H1 (cell line): ENCODE data around the gene MRS2. TPM values are rescaled to one million over a fixed set of nuclear protein-coding genes. Genes with fewer than 3 reads are reported as not detected.
"Not testable (repeated sequence)": the region's sequence is repeated elsewhere in the genome, so short reads cannot be mapped to it uniquely, and the experiment has no call there.

ENCODE experiments used
- CTCF ChIA-PET: fragments of 300-600 bp; sonication (Branson Sonifier 250); formaldehyde crosslinking; loops from one replicate; lab custom pipeline; 2021; ENCODE audit not compliant: partially characterized antibody; lab: Charles Lee
- POLR2A ChIA-PET: fragments of 300-600 bp; sonication (Branson Sonifier 250); formaldehyde crosslinking; loops from one replicate; lab custom pipeline; 2021; ENCODE audit warnings: inconsistent platforms; ENCODE audit not compliant: partially characterized antibody; lab: Charles Lee
- DNase-seq, 2 experiments: peaks; one replicate each; pipeline versions ENCODE4 v3.0.0 to v3.0.0-alpha.2; 2010 to 2022; ENCODE audit warnings: low spot score in 2 of 2, low read depth in 1 of 2, mixed read lengths in 1 of 2
- FAIRE-seq: peaks from 2 replicates; lab custom pipeline; 2011; peaks lifted over from hg19 to GRCh38; lab: Jason Lieb, UNC
- H2AFZ ChIP-seq: 2 replicates; pipeline ENCODE4 v1.8.1; 2012; ENCODE audit warnings: low read length, inconsistent platforms
- H2AK5ac ChIP-seq: 2 replicates; pipeline ENCODE4 v1.6.1; 2013; ENCODE audit warnings: low read depth, low read length
- H2BK120ac ChIP-seq: replicated peaks from 2 replicates; pipeline ENCODE3; 2013; ENCODE audit warnings: low read depth, low read length, inconsistent platforms
- H2BK12ac ChIP-seq: 2 replicates; pipeline ENCODE4 v1.6.1; 2013; ENCODE audit warnings: low read depth, low read length
- H2BK15ac ChIP-seq: 2 replicates; pipeline ENCODE4 v1.6.1; 2013; ENCODE audit warnings: low read length
- H2BK20ac ChIP-seq: 2 replicates; pipeline ENCODE4 v1.6.1; 2013; ENCODE audit warnings: low read length
- H2BK5ac ChIP-seq: 2 replicates; pipeline ENCODE4 v1.6.1; 2013; ENCODE audit warnings: low read depth, low read length
- H3K14ac ChIP-seq: 2 replicates; pipeline ENCODE4 v1.6.1; 2013; ENCODE audit warnings: inconsistent platforms; ENCODE audit not compliant: insufficient read length
- H3K18ac ChIP-seq: 2 replicates; pipeline ENCODE4 v1.6.1; 2013; ENCODE audit warnings: low read length; ENCODE audit errors: extremely low read depth
- H3K23ac ChIP-seq: 2 replicates; pipeline ENCODE4 v1.6.1; 2013; ENCODE audit warnings: inconsistent platforms; ENCODE audit not compliant: insufficient read length
- H3K23me2 ChIP-seq: 2 replicates; pipeline ENCODE4 v1.6.1; 2013; ENCODE audit warnings: low read depth, low read length
- H3K27ac ChIP-seq: 2 replicates; pipeline ENCODE4 v1.6.1; 2011; ENCODE audit warnings: low read depth, low read length, inconsistent platforms
- H3K27me3 ChIP-seq, 4 experiments: replicated peaks in 1 of 4; 1 replicate in 1 of 4; 2 replicates in 3 of 4; pipeline versions ENCODE4 v1.6.1 to v1.8.1; 2011 to 2013; ENCODE audit warnings: low read length in 3 of 4, mild to moderate bottlenecking in 3 of 4, inconsistent platforms in 2 of 4, mixed read lengths in 2 of 4, moderate library complexity in 1 of 4; ENCODE audit not compliant: control insufficient read depth in 3 of 4, insufficient read depth in 3 of 4; ENCODE audit errors: extremely low read depth in 1 of 4
- H3K36me3 ChIP-seq, 4 experiments: 2 replicates each; pipeline versions ENCODE4 v1.6.1 to v1.8.1; 2011 to 2013; ENCODE audit warnings: mild to moderate bottlenecking in 4 of 4, low read length in 3 of 4, moderate library complexity in 2 of 4, control low read depth in 1 of 4, inconsistent platforms in 1 of 4; ENCODE audit not compliant: insufficient read depth in 4 of 4, control insufficient read depth in 2 of 4
- H3K4ac ChIP-seq: replicated peaks from 2 replicates; pipeline ENCODE3; 2013; ENCODE audit warnings: low read length, low read depth, mixed read lengths, inconsistent platforms; ENCODE audit not compliant: insufficient read length
- H3K4me1 ChIP-seq, 4 experiments: replicated peaks in 1 of 4; 1 replicate in 1 of 4; 2 replicates in 3 of 4; pipeline versions ENCODE4 v1.6.1 to v1.8.1; 2011 to 2013; ENCODE audit warnings: low read length in 3 of 4, inconsistent platforms in 2 of 4, mixed read lengths in 1 of 4; ENCODE audit not compliant: insufficient read depth in 4 of 4, control insufficient read depth in 3 of 4
- H3K4me2 ChIP-seq, 2 experiments: 2 replicates each; pipeline versions ENCODE4 v1.6.1 to v1.8.1; 2011 to 2013; ENCODE audit warnings: low read depth in 2 of 2, low read length in 2 of 2, control low read depth in 1 of 2, inconsistent platforms in 1 of 2, mild to moderate bottlenecking in 1 of 2; ENCODE audit not compliant: insufficient read depth in 1 of 2
- H3K4me3 ChIP-seq, 4 experiments: fragments of 200-600, 300-600 bp in 1 of 4; sonication (generic), shearing (Covaris generic), sonication (Bioruptor Twin) in 1 of 4; 2 replicates each; pipeline versions ENCODE4 v1.5.1 to v1.8.1; 2011 to 2016; ENCODE audit warnings: low read length in 4 of 4, low read depth in 3 of 4, control low read depth in 2 of 4, inconsistent platforms in 2 of 4, mild to moderate bottlenecking in 2 of 4, mixed read lengths in 1 of 4, moderate library complexity in 1 of 4; ENCODE audit not compliant: insufficient read depth in 2 of 4; ENCODE audit errors: extremely low read depth in 1 of 4
- H3K56ac ChIP-seq: replicated peaks from 2 replicates; pipeline ENCODE3; 2013; ENCODE audit warnings: low read depth, mild to moderate bottlenecking, mixed read lengths, low read length, inconsistent platforms; ENCODE audit not compliant: insufficient read length
- H3K79me1 ChIP-seq: 2 replicates; pipeline ENCODE4 v1.6.1; 2013; ENCODE audit warnings: low read depth, low read length, control low read depth
- H3K79me2 ChIP-seq, 2 experiments: 2 replicates each; pipeline versions ENCODE4 v1.6.1 to v1.8.1; 2012 to 2013; ENCODE audit warnings: low read length in 2 of 2, mild to moderate bottlenecking in 2 of 2, inconsistent platforms in 1 of 2; ENCODE audit not compliant: insufficient read depth in 2 of 2, control insufficient read depth in 1 of 2
- H3K9ac ChIP-seq, 4 experiments: replicated peaks in 1 of 4; 1 replicate in 1 of 4; 2 replicates in 3 of 4; pipeline versions ENCODE4 v1.6.1 to v1.8.1; 2011 to 2013; ENCODE audit warnings: low read depth in 3 of 4, low read length in 3 of 4, control low read depth in 2 of 4, mild to moderate bottlenecking in 2 of 4, moderate library complexity in 2 of 4, inconsistent platforms in 1 of 4; ENCODE audit errors: extremely low read depth in 1 of 4
- H3K9me3 ChIP-seq, 2 experiments: 2 replicates each; pipeline versions ENCODE4 v1.6.1 to v1.8.1; 2012 to 2013; ENCODE audit warnings: mild to moderate bottlenecking in 2 of 2, moderate library complexity in 2 of 2, control low read depth in 1 of 2, inconsistent platforms in 1 of 2, low read depth in 1 of 2, low read length in 1 of 2, mixed read lengths in 1 of 2; ENCODE audit not compliant: insufficient read depth in 2 of 2
- H4K20me1 ChIP-seq, 2 experiments: replicated peaks in 1 of 2; 2 replicates each; pipeline versions ENCODE3 to v1.8.1; 2011 to 2013; ENCODE audit warnings: inconsistent platforms in 2 of 2, low read length in 2 of 2, mild to moderate bottlenecking in 1 of 2; ENCODE audit not compliant: insufficient read depth in 2 of 2, control insufficient read depth in 1 of 2
- H4K5ac ChIP-seq: 2 replicates; pipeline ENCODE4 v1.6.1; 2013; ENCODE audit warnings: low read length, low read depth, mixed read lengths, inconsistent platforms; ENCODE audit not compliant: insufficient read length
- H4K8ac ChIP-seq: 2 replicates; pipeline ENCODE4 v1.8.0; 2013; ENCODE audit warnings: mild to moderate bottlenecking, moderate library complexity, low read length, inconsistent platforms; ENCODE audit not compliant: insufficient read depth; ENCODE audit errors: extremely low read depth
- H4K91ac ChIP-seq: replicated peaks from 2 replicates; pipeline ENCODE3; 2013; ENCODE audit warnings: low read length, mixed read lengths, inconsistent platforms; ENCODE audit not compliant: insufficient read length
- WGBS, 2 experiments: shearing (Covaris generic) in 1 of 2; methylation state at CpG; one replicate each; pipeline versions ENCODE4 v1.1.6 to v1.1.7; 2013 to 2015; ENCODE audit warnings: low lambda C conversion rate in 2 of 2, mixed read lengths in 2 of 2, inconsistent platforms in 1 of 2, low coverage in 1 of 2, missing lambda C conversion rate in 1 of 2; ENCODE audit not compliant: insufficient replicate concordance in 2 of 2, insufficient coverage in 1 of 2, insufficient read length in 1 of 2; ENCODE audit errors: extremely low coverage in 1 of 2, missing lambda C conversion rate in 1 of 2; 5-methylcytosine and 5-hydroxymethylcytosine counted together
- polyA plus RNA-seq, 7 experiments: library from polyadenylated mRNA; depleted of rRNA in 3 of 7; stranded (reverse) in 5 of 7; unstranded in 2 of 7; fragments of >200 nt in 5 of 7; fragments of 200-250 nt in 2 of 7; gene quantifications; 1 replicate in 5 of 7; 2 replicates in 1 of 7; 4 replicates in 1 of 7; pipeline versions ENCODE4 v1.2.1 to v1.2.3, GENCODE V29; 2011 to 2013; ENCODE audit warnings: missing spikeins in 2 of 7, mixed read lengths in 2 of 7
- total RNA-seq: library from RNA; stranded (reverse); fragmentation: NEBNext Ultra II Directional; extraction: Animal tissue kit (Norgen Biotek cat#: 25700); gene quantifications from 2 replicates; pipeline ENCODE4 v1.2.1, GENCODE V29; 2021

The MRS2 gene
- total and polyA plus RNA-seq, 2 of the 8 experiments (the other 6 are each of a cell fraction or from before 2014, with no cell fraction given), result 51.2 to 67.5 TPM

- H4K5ac ChIP-seq, H2AFZ ChIP-seq, H3K14ac ChIP-seq, H3K79me1 ChIP-seq, H3K23ac ChIP-seq, H3K18ac ChIP-seq, DNase-seq, H3K9me3 ChIP-seq, H2BK5ac ChIP-seq, H4K20me1 ChIP-seq, H3K4me2 ChIP-seq, H2BK12ac ChIP-seq, H3K4me1 ChIP-seq, H4K8ac ChIP-seq, H3K4ac ChIP-seq, H2BK120ac ChIP-seq, POLR2A ChIA-PET, H3K56ac ChIP-seq, H3K4me3 ChIP-seq, H3K27me3 ChIP-seq, FAIRE-seq, H4K91ac ChIP-seq, H3K23me2 ChIP-seq, H3K9ac ChIP-seq, H2BK15ac ChIP-seq, H2BK20ac ChIP-seq, H2AK5ac ChIP-seq, H3K27ac ChIP-seq, H3K36me3 ChIP-seq, H3K79me2 ChIP-seq: not testable (repeated sequence)
- 92% methylated on average over 8 of the region's 8 CpGs; no CpG with 5 or more reads in 1 of the 2 experiments for WGBS, 2 experiments
- CTCF ChIA-PET, result interaction anchor here (0.9 kb wide), 1 partner anchor 62 kb away, joined by 3 read pairs; no protein-coding TSS in a partner anchor
Measured at GRCh38 chr6:24365103-24365633, 37.6 kb upstream of the MRS2 start.
